GM23338 (cell line): ENCODE measurements around the gene SLCO4A1.

Experiments used
- CREB1 ChIP-seq: fragments of 250-450 bp; sonication (Bioruptor Pico); IDR thresholded peaks from 2 replicates; pipeline ENCODE4 v1.5.0; 2020; ENCODE audit warnings: low read depth, mild to moderate bottlenecking, moderate library complexity
- CTCF ChIP-seq, 2 experiments: fragments of 200-600 bp in 1 of 2; sonication (generic) in 1 of 2; conservative IDR thresholded peaks; 2 replicates each; pipeline versions ENCODE4 v1.5.1 to v1.6.1; 2016 to 2017; ENCODE audit warnings: antibody characterized with exemption in 2 of 2, low read depth in 2 of 2, mild to moderate bottlenecking in 2 of 2, moderate library complexity in 1 of 2
- EZH2 ChIP-seq: fragments of 200-600 bp; sonication (generic); IDR thresholded peaks from one replicate; pipeline ENCODE4 v1.8.0; 2017; ENCODE audit warnings: antibody characterized with exemption, mild to moderate bottlenecking, low read depth; ENCODE audit not compliant: unreplicated experiment
- EZH2phosphoT487 ChIP-seq: fragments of 200-600 bp; sonication (generic); IDR thresholded peaks from one replicate; pipeline ENCODE4 v1.8.1; 2018; ENCODE audit warnings: antibody characterized with exemption; ENCODE audit not compliant: unreplicated experiment
- JUNB ChIP-seq: IDR thresholded peaks from one replicate; pipeline ENCODE4 v1.6.1; 2016; ENCODE audit warnings: antibody characterized with exemption; ENCODE audit not compliant: unreplicated experiment
- POLR2AphosphoS5 ChIP-seq: IDR thresholded peaks from 2 replicates; pipeline ENCODE4 v1.6.1; 2016; ENCODE audit warnings: antibody characterized with exemption, low read depth
- ZNF114 ChIP-seq: fragments of 250-450 bp; sonication (Bioruptor Pico); IDR thresholded peaks from 2 replicates; pipeline ENCODE4 v1.5.0; 2020; ENCODE audit warnings: mild to moderate bottlenecking, moderate library complexity
- ZNF331 ChIP-seq: fragments of 250-450 bp; sonication (Bioruptor Pico); IDR thresholded peaks from 2 replicates; pipeline ENCODE4 v1.5.0; 2020; ENCODE audit warnings: low read depth, mild to moderate bottlenecking, moderate library complexity
- ZNF462 ChIP-seq: fragments of 250-450 bp; sonication (Bioruptor Pico); IDR thresholded peaks from 2 replicates; pipeline ENCODE4 v1.5.0; 2020; ENCODE audit warnings: mild to moderate bottlenecking, moderate library complexity
- TF ChIP-seq, protein P1 (sequence below): IDR thresholded peaks from one replicate; pipeline ENCODE4 v1.6.1; 2018; ENCODE audit warnings: antibody characterized with exemption; ENCODE audit not compliant: unreplicated experiment

GRCh38 chr20:62688855-62689460 lies 46.7 kb downstream of the SLCO4A1 start:
- TF ChIP-seq CTCF (conservative IDR thresholded peaks at IDR 0.05; ENCODE audit: low read depth in 2 of 2) = no peak
- TF ChIP-seq POLR2AphosphoS5 = no peak
- no peak for TF ChIP-seq EZH2
- TF ChIP-seq, protein P1, sequence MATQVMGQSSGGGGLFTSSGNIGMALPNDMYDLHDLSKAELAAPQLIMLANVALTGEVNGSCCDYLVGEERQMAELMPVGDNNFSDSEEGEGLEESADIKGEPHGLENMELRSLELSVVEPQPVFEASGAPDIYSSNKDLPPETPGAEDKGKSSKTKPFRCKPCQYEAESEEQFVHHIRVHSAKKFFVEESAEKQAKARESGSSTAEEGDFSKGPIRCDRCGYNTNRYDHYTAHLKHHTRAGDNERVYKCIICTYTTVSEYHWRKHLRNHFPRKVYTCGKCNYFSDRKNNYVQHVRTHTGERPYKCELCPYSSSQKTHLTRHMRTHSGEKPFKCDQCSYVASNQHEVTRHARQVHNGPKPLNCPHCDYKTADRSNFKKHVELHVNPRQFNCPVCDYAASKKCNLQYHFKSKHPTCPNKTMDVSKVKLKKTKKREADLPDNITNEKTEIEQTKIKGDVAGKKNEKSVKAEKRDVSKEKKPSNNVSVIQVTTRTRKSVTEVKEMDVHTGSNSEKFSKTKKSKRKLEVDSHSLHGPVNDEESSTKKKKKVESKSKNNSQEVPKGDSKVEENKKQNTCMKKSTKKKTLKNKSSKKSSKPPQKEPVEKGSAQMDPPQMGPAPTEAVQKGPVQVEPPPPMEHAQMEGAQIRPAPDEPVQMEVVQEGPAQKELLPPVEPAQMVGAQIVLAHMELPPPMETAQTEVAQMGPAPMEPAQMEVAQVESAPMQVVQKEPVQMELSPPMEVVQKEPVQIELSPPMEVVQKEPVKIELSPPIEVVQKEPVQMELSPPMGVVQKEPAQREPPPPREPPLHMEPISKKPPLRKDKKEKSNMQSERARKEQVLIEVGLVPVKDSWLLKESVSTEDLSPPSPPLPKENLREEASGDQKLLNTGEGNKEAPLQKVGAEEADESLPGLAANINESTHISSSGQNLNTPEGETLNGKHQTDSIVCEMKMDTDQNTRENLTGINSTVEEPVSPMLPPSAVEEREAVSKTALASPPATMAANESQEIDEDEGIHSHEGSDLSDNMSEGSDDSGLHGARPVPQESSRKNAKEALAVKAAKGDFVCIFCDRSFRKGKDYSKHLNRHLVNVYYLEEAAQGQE = no peak
- no peak for TF ChIP-seq EZH2phosphoT487
- no peak for TF ChIP-seq ZNF114 (CRISPR knock-in tag)
- TF ChIP-seq ZNF331 (CRISPR knock-in tag) = no peak
- TF ChIP-seq ZNF462 (CRISPR knock-in tag) = no peak
- no peak for TF ChIP-seq CREB1 (CRISPR knock-in tag)
- TF ChIP-seq JUNB = no peak
